Progenitor cell of endocrine pancreas (in vitro differentiated cells): ENCODE data around the gene POC5. TPM values are rescaled to one million over a fixed set of nuclear protein-coding genes. Genes with fewer than 3 reads are reported as not detected.

Source experiments
- DNase-seq: peaks from one replicate; pipeline ENCODE4 v3.0.0; 2021; ENCODE audit warnings: low spot score; ENCODE audit not compliant: unreplicated experiment
- H3K27ac Mint-ChIP-seq: 2 replicates; pipeline ENCODE4 v1.8.0; 2021; ENCODE audit warnings: mild to moderate bottlenecking, moderate library complexity, mixed read lengths
- H3K27me3 Mint-ChIP-seq: 2 replicates; pipeline ENCODE4 v1.8.0; 2021; ENCODE audit warnings: mixed read lengths
- H3K36me3 Mint-ChIP-seq: 2 replicates; pipeline ENCODE4 v1.8.0; 2022; ENCODE audit warnings: mixed read lengths; ENCODE audit not compliant: insufficient read depth
- H3K4me1 Mint-ChIP-seq: 2 replicates; pipeline ENCODE4 v1.8.0; 2021; ENCODE audit warnings: low read depth, mixed read lengths
- H3K4me3 Mint-ChIP-seq: 2 replicates; pipeline ENCODE4 v1.8.0; 2021; ENCODE audit warnings: low read depth, mild to moderate bottlenecking, moderate library complexity, mixed read lengths
- H3K9me3 Mint-ChIP-seq: 2 replicates; pipeline ENCODE4 v1.8.0; 2021; ENCODE audit warnings: low read depth, mixed read lengths
- CTCF ChIP-seq: fragments of 200-600 bp; sonication (generic); IDR thresholded peaks from one replicate; pipeline ENCODE4 v1.5.0; 2021; ENCODE audit warnings: antibody characterized with exemption, mild to moderate bottlenecking; ENCODE audit not compliant: unreplicated experiment
- total RNA-seq: library from RNA; stranded (reverse); gene quantifications from 2 replicates; pipeline ENCODE4 v1.2.1, GENCODE V29; 2021

POC5 gene
- total RNA-seq, 1 donor from 2014 or later, result 16.2 TPM

- no peak overlapping the region for H3K27ac Mint-ChIP-seq
- no peak for TF ChIP-seq CTCF
- peaks cover 3% of the 10 kb centered on the region for H3K9me3 Mint-ChIP-seq
- H3K36me3 Mint-ChIP-seq, result no peaks in the 10 kb centered on the region
- no peak overlapping the region for H3K4me3 Mint-ChIP-seq
- peaks cover 3% of the 10 kb centered on the region for H3K4me1 Mint-ChIP-seq
- DNase-seq, result no peak
- no peaks in the 10 kb centered on the region for H3K27me3 Mint-ChIP-seq
Observed at GRCh38 chr5:75651575-75652238, 65.5 kb downstream of the POC5 start.

DNA sequence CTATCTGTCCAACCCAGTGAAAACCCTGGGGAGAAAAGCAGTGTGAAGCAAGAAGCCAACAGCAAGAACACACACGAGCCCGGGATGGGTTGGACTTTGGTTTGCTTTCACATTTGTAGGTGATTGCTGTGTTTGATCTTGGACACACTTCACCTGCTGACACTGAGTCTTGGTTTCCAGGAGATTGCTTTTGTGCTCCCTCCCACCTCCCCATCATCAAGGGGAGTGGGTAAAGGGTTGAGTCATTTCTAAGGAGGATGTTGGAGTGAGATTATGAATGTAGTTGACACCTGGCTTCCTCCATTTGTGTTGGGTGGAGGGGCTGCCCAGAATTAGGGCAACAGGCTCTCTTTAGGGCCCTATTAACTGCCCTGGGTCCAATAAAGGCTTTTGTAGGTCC, 68.5 kb downstream of the POC5 start:
- H3K27me3 Mint-ChIP-seq, result no peaks in the 10 kb centered on the region
- H3K4me3 Mint-ChIP-seq, result no peak overlapping the region
- peaks cover 3% of the 10 kb centered on the region for H3K9me3 Mint-ChIP-seq
- no peaks in the 10 kb centered on the region for H3K36me3 Mint-ChIP-seq
- no peak for DNase-seq
- no peak overlapping the region for H3K27ac Mint-ChIP-seq
- peaks cover 3% of the 10 kb centered on the region for H3K4me1 Mint-ChIP-seq
- TF ChIP-seq CTCF, result no peak

GRCh38 chr5:75640826-75641225, 76.4 kb downstream of the POC5 start:
- peaks cover 2% of the 10 kb centered on the region for H3K36me3 Mint-ChIP-seq

GRCh38 chr5:75640395-75640794, 76.8 kb downstream of the POC5 start:
- H3K36me3 Mint-ChIP-seq, result peaks cover 2% of the 10 kb centered on the region
- no peaks in the 10 kb centered on the region for H3K9me3 Mint-ChIP-seq
- H3K27me3 Mint-ChIP-seq, result no peaks in the 10 kb centered on the region
- no peak overlapping the region for H3K27ac Mint-ChIP-seq
- H3K4me1 Mint-ChIP-seq, result no peaks in the 10 kb centered on the region
- H3K4me3 Mint-ChIP-seq, result no peak overlapping the region
- TF ChIP-seq CTCF, result no peak
- DNase-seq, result no peak

More at GRCh38 chr5:75640826-75641225, 76.4 kb downstream of the POC5 start:
- Mint-ChIP-seq H3K4me3 (no peak overlapping the region), H3K27me3 (no peaks in the 10 kb centered on the region), H3K9me3 (no peaks in the 10 kb centered on the region), H3K27ac (no peak overlapping the region), H3K4me1 (no peaks in the 10 kb centered on the region)
- no peak for DNase-seq
- no peak for TF ChIP-seq CTCF

- peaks cover 2% of the 10 kb centered on the region for H3K36me3 Mint-ChIP-seq
- no peaks in the 10 kb centered on the region for H3K27me3 Mint-ChIP-seq
- no peaks in the 10 kb centered on the region for H3K4me1 Mint-ChIP-seq
- no peak for DNase-seq
- no peak overlapping the region for H3K4me3 Mint-ChIP-seq
- no peak overlapping the region for H3K27ac Mint-ChIP-seq
- no peak for TF ChIP-seq CTCF
- H3K9me3 Mint-ChIP-seq, result no peaks in the 10 kb centered on the region
Observed at GRCh38 chr5:75639535-75640311, 77.5 kb downstream of the POC5 start.
